A673 (cell line): ENCODE data around the gene SERPINA10. TPM values are rescaled to one million over a fixed set of nuclear protein-coding genes. Genes with fewer than 3 reads are reported as not detected.

Source experiments
- BruUV-seq: library from RNA; stranded (reverse); fragments of 400-500 nt; replicated peaks from 2 replicates; lab custom pipeline; 2021; lab: Mats Ljungman, UMichigan
- CTCF ChIA-PET: fragments of 300-600 bp; sonication (Branson Sonifier 250); formaldehyde crosslinking; loops from one replicate; lab custom pipeline; 2022; ENCODE audit warnings: antibody characterized with exemption; lab: Charles Lee
- POLR2A ChIA-PET: fragments of 300-600 bp; sonication (Branson Sonifier 250); formaldehyde crosslinking; loops from one replicate; lab custom pipeline; 2022; ENCODE audit warnings: antibody characterized with exemption; ENCODE audit not compliant: low non-redundant PET; lab: Charles Lee
- DNase-seq: peaks from one replicate; pipeline ENCODE4 v3.0.0-alpha.2; 2015; ENCODE audit warnings: low spot score
- H3K27ac ChIP-seq: fragments of 200-600 bp; sonication (generic); 2 replicates; pipeline ENCODE4 v1.5.1; 2016; ENCODE audit warnings: mixed run types, low read depth, mild to moderate bottlenecking, mixed read lengths, antibody characterized with exemption, low read length; ENCODE audit not compliant: poor library complexity, severe bottlenecking
- H3K27me3 ChIP-seq: fragments of 200-600 bp; sonication (generic); replicated peaks from 2 replicates; pipeline ENCODE4 v1.6.1; 2017; ENCODE audit warnings: mixed run types, low read depth, mild to moderate bottlenecking, mixed read lengths, antibody characterized with exemption, low read length; ENCODE audit not compliant: insufficient read depth, poor library complexity
- H3K36me3 ChIP-seq: fragments of 200-600 bp; sonication (generic); 2 replicates; pipeline ENCODE4 v1.6.1; 2016; ENCODE audit warnings: mixed run types, mild to moderate bottlenecking, mixed read lengths, antibody characterized with exemption, low read length; ENCODE audit not compliant: insufficient read depth, poor library complexity, severe bottlenecking
- H3K4me1 ChIP-seq: fragments of 200-600 bp; sonication (generic); 2 replicates; pipeline ENCODE4 v1.6.1; 2017; ENCODE audit warnings: mixed run types, mild to moderate bottlenecking, mixed read lengths, antibody characterized with exemption, low read length; ENCODE audit not compliant: insufficient read depth, poor library complexity, severe bottlenecking
- H3K4me3 ChIP-seq: fragments of 200-600 bp; sonication (generic); 2 replicates; pipeline ENCODE4 v1.5.1; 2016; ENCODE audit warnings: low read depth, mixed run types, mild to moderate bottlenecking, mixed read lengths, low read length; ENCODE audit not compliant: poor library complexity, severe bottlenecking
- H3K9me3 ChIP-seq: fragments of 200-600 bp; sonication (generic); 2 replicates; pipeline ENCODE4 v1.6.1; 2016; ENCODE audit warnings: mixed run types, low read depth, mild to moderate bottlenecking, mixed read lengths, antibody characterized with exemption, low read length; ENCODE audit not compliant: poor library complexity, severe bottlenecking
- EZH2 ChIP-seq: fragments of 200-600 bp; sonication (generic); IDR thresholded peaks from 2 replicates; pipeline ENCODE4 v1.6.1; 2017; ENCODE audit warnings: borderline replicate concordance, low read depth, mild to moderate bottlenecking, mixed read lengths, antibody characterized with exemption, low read length; ENCODE audit not compliant: poor library complexity, severe bottlenecking
- intact Hi-C: fragments of 100-400 bp; cut with micrococcal nuclease; formaldehyde crosslinking; loops from one replicate; pipeline ENCODE4 v1.10.0; 2022; ENCODE audit not compliant: unreplicated experiment
- total RNA-seq: library from RNA; stranded (reverse); gene quantifications from 2 replicates; pipeline ENCODE4 v1.2.3, GENCODE V29; 2021
- TF ChIP-seq, protein P1 (sequence below): fragments of 300-800, 200-600 bp; sonication (generic); conservative IDR thresholded peaks from 2 replicates; pipeline ENCODE4 v1.5.1; 2017; ENCODE audit warnings: low read depth, mild to moderate bottlenecking, antibody characterized with exemption, low read length, moderate library complexity, mixed read lengths

SERPINA10 gene
- total RNA-seq, 1 experiment from 2014 or later, result not detected

- Histone ChIP-seq H3K9me3 (no peaks in the 10 kb centered on the region), H3K4me3 (no peak overlapping the region), H3K36me3 (no peaks in the 10 kb centered on the region), H3K27me3 (no peaks in the 10 kb centered on the region), H3K4me1 (no peaks in the 10 kb centered on the region), H3K27ac (no peak overlapping the region)
- ChIA-PET POLR2A (no interaction called here), CTCF (no interaction called here)
- no peak for DNase-seq
- intact Hi-C loops, result no loop called here
- BruUV-seq, result no TSS peak
- TF ChIP-seq, protein P1, sequence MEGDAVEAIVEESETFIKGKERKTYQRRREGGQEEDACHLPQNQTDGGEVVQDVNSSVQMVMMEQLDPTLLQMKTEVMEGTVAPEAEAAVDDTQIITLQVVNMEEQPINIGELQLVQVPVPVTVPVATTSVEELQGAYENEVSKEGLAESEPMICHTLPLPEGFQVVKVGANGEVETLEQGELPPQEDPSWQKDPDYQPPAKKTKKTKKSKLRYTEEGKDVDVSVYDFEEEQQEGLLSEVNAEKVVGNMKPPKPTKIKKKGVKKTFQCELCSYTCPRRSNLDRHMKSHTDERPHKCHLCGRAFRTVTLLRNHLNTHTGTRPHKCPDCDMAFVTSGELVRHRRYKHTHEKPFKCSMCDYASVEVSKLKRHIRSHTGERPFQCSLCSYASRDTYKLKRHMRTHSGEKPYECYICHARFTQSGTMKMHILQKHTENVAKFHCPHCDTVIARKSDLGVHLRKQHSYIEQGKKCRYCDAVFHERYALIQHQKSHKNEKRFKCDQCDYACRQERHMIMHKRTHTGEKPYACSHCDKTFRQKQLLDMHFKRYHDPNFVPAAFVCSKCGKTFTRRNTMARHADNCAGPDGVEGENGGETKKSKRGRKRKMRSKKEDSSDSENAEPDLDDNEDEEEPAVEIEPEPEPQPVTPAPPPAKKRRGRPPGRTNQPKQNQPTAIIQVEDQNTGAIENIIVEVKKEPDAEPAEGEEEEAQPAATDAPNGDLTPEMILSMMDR, result no peak
- TF ChIP-seq EZH2, result no peak
Measured at GRCh38 chr14:94317259-94317658, 24.2 kb upstream of the SERPINA10 start.

DNA sequence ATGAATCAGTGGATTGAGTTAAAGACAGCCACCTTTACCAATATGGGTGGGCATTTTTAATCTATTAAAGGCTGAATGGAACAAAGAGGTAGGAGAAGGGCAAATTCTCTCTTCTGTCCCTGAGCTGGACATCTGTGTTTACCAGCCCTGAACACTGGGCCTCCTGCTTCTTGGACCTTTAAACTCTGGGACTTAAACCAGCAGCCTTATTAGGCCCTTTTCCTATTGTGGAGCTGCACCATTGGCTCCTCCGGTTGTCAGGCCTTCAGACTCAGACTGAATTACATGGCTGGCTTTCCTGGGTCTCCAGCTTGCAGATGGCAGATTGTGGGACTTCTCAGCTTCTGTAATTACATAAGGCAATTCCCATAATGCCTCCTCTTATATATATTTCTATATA is 23.6 kb upstream of the SERPINA10 start:
- Histone ChIP-seq H3K27ac (no peak overlapping the region), H3K4me1 (no peaks in the 10 kb centered on the region), H3K36me3 (no peaks in the 10 kb centered on the region), H3K4me3 (no peak overlapping the region), H3K27me3 (no peaks in the 10 kb centered on the region), H3K9me3 (no peaks in the 10 kb centered on the region)
- BruUV-seq, result no TSS peak
- CTCF ChIA-PET, result interaction anchor here (0.5 kb wide), 1 partner anchor 27 kb away, joined by 3 read pairs; no protein-coding TSS in a partner anchor
- intact Hi-C loops, result no loop called here
- POLR2A ChIA-PET, result no interaction called here
- TF ChIP-seq, protein P1, result no peak
- TF ChIP-seq EZH2, result no peak
- no peak for DNase-seq

DNA sequence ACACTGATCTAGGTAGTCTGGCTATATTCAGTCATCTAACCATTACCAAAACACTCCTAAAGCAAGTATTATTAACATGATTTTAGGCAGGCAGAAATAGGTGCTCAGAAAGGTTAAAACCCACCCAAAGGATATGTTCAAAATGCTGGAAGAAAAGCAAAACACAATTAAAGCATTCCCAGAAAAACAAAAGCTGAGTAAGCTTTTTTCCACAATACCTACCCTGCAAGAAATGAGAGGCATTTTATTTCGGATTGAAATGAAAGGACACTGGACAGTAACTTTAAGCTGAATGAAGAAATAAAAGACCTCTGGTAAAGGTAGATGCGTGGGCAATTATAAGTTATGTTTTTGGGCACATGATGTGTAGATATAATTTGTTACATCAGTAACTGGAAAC is 21.8 kb upstream of the SERPINA10 start:
- intact Hi-C loops, result no loop called here
- H3K27ac ChIP-seq, result no peak overlapping the region
- H3K4me3 ChIP-seq, result no peak overlapping the region
- DNase-seq, result no peak
- TF ChIP-seq, protein P1, result no peak
- no peak for TF ChIP-seq EZH2
- no TSS peak for BruUV-seq
- POLR2A ChIA-PET, result no interaction called here
- H3K36me3 ChIP-seq, result no peaks in the 10 kb centered on the region
- no peaks in the 10 kb centered on the region for H3K9me3 ChIP-seq
- H3K27me3 ChIP-seq, result no peaks in the 10 kb centered on the region
- H3K4me1 ChIP-seq, result no peaks in the 10 kb centered on the region
- CTCF ChIA-PET, result no interaction called here
